Activated CD8-positive, alpha-beta memory T cell treated with anti-CD3 and anti-CD28 coated beads, Interleukin-2, amount 10 ng/mL, durations not matched to agents 7 days and 5 days (primary cell): ENCODE results near the gene TMEM218. TPM values are rescaled to one million over a fixed set of nuclear protein-coding genes. Genes with fewer than 3 reads are reported as not detected.

Experiments used
- ATAC-seq: fragments of 150-1000 bp; cut with Tn5 transposase; one replicate; pipeline ENCODE4 v1.10.0; 2021; ENCODE audit warnings: moderate library complexity
- CTCF ChIA-PET: fragments of 350-600 bp; sonication (Branson Sonifier 250); formaldehyde crosslinking; loops from one replicate; lab custom pipeline; 2021; ENCODE audit warnings: antibody characterized with exemption; lab: Charles Lee
- DNase-seq: peaks from one replicate; pipeline ENCODE4 v3.0.0-alpha.2; 2020
- H3K27ac Mint-ChIP-seq: one replicate; pipeline ENCODE4 v1.8.0; 2021; ENCODE audit warnings: mild to moderate bottlenecking, mixed read lengths
- H3K27me3 Mint-ChIP-seq: one replicate; pipeline ENCODE4 v1.8.0; 2021; ENCODE audit warnings: mixed read lengths
- H3K36me3 Mint-ChIP-seq: one replicate; pipeline ENCODE4 v1.8.0; 2021; ENCODE audit warnings: mild to moderate bottlenecking, mixed read lengths
- H3K4me1 Mint-ChIP-seq: one replicate; pipeline ENCODE4 v1.8.0; 2021; ENCODE audit warnings: mixed read lengths
- H3K4me3 Mint-ChIP-seq: one replicate; pipeline ENCODE4 v1.8.0; 2021; ENCODE audit warnings: mild to moderate bottlenecking, moderate library complexity, mixed read lengths
- H3K9me3 Mint-ChIP-seq: one replicate; pipeline ENCODE4 v1.8.0; 2022; ENCODE audit warnings: low read depth, mixed read lengths
- total RNA-seq, 2 experiments: library from RNA; stranded (reverse); gene quantifications; one replicate each; pipeline ENCODE4 v1.2.3, GENCODE V29; 2021

The TMEM218 gene
- total RNA-seq = 10 to 100 TPM; 14.1 to 16.1 TPM

DNA sequence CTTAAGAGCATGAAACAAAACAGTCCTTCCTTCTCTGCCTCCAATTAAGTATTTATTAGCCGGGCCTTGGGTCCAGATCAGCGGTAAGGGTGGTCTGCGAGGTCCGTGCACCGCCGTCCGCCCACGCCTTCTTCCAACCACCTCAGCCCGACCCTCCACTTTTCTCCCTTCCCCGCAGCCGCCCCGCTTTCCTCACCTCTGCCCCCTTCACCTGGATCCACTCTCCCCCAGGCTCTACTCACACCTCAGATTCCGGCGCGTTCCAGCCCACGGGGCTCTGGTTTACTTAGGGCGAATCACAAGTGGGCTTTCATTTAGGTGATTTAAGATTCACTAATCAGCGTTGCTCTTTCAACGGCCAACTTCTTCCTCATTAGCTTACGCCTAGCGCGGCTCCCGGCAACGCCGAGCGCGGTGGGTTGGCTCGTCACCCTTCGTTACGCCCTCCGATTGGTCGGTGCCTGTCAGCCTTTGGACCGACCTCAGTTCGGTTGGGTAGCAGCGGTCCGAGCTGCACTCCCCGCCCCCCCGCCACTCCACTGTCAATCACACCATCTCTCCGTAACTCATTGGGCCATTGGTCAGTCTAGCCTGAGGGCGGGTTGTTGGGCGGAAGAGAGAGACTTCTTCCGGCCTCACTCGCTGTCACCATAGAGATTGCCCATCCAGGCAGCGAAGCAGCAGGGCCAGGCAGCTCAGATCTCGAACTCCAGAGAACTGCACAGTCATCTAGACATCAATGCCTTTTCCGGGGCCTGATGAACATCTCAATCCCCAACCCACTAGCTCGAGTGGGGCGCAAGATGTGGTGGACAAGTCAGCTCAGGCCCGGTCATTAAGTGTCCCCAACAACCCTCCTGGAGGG, at the start of gene TMEM218:
TSS of gene TMEM218 (minus strand) at position 284 of the 865 bp plus-strand sequence. CDS start 9,385 bp downstream, outside the sequence.
- Mint-ChIP-seq H3K27me3 (peaks cover 2% of the 10 kb centered on the region), H3K4me1 (peaks cover 20% of the 10 kb centered on the region), H3K36me3 (peaks cover 5% of the 10 kb centered on the region), H3K9me3 (peaks cover 3% of the 10 kb centered on the region), H3K27ac (peak within 1 kb of the TSS; percentile 93), H3K4me3 (peak within 1 kb of the TSS; percentile 91)
- CTCF ChIA-PET = interaction anchor here (0.7 to 3.6 kb wide), 12 partner anchors 9 to 245 kb away, joined by 3 to 20 read pairs (median 5); partner anchors contain the start of gene CCDC15
- peak; percentile 99 for DNase-seq
- peak; percentile 99 for ATAC-seq

DNA sequence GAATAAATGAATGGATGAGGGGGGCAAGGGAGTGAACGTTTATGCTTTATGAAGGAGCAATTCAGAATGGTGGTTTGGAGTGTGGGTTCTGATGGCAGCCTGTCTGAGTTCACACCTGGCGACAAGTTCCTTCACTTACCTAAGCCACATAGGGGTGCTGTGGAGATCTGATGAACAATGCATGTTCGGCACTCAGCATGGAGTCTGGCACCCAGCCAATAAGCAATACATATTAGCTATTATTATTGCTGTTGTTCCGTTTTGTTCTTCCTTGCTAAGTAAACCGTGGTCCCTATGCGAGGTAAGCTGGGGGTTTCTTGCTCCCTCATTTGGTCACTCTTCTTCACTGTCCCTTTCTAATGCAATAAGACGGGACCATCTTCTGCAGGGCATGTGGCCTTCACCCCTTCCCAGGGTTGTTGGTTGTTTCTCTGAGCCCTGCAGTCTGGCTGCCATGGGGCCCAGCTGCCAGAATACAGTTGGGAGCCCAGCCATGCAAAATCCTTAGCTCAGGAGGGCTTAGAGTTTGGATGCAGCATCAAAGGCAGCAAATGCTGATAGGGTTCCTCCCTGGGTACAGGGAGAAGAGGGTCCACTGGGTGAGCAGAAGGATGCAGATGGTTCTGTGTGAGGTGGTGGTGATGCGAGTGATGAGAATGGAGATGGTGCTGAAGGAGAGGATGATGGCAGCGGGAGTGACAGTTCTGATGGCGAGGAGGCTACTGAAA, 46.7 kb upstream of the TMEM218 start:
- DNase-seq (no peak), ATAC-seq (no peak)
- Mint-ChIP-seq H3K4me3 (no peak overlapping the region), H3K36me3 (no peaks in the 10 kb centered on the region), H3K4me1 (no peaks in the 10 kb centered on the region), H3K27ac (no peak overlapping the region), H3K27me3 (peaks cover 31% of the 10 kb centered on the region), H3K9me3 (peaks cover 8% of the 10 kb centered on the region)
- CTCF ChIA-PET = no interaction called here

DNA sequence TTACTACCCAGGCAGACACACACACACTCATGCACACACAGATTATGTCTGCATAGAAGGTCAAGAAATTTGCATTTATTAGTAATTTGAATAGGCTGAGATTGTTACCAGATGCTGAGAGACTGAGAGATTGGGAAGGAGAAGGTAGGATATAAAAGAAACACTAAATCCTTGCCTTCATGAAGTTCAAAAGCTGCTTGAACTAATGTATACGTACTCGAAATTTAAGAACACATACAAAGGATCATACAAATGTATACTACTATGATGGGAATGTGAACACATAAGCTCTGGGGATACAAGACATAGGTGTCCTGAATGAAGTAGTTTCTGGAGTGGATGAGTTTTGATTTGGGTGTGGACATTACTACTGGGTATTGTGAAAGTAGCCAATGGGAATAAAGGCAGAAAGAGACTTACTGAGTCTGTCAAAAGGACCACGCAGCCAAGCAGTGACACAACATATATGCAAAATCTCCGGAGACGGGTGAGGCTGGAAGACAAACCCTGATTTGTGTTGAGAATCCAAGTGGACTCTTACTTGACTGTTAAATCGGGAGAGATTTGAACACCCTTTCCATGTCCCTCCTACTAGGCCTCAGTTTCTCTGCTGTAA, 45.8 kb upstream of the TMEM218 start:
- Mint-ChIP-seq H3K36me3 (no peaks in the 10 kb centered on the region), H3K27ac (no peak overlapping the region), H3K27me3 (peaks cover 22% of the 10 kb centered on the region), H3K4me3 (no peak overlapping the region), H3K4me1 (no peaks in the 10 kb centered on the region), H3K9me3 (peaks cover 8% of the 10 kb centered on the region)
- CTCF ChIA-PET = no interaction called here
- no peak for DNase-seq
- ATAC-seq = no peak

DNA sequence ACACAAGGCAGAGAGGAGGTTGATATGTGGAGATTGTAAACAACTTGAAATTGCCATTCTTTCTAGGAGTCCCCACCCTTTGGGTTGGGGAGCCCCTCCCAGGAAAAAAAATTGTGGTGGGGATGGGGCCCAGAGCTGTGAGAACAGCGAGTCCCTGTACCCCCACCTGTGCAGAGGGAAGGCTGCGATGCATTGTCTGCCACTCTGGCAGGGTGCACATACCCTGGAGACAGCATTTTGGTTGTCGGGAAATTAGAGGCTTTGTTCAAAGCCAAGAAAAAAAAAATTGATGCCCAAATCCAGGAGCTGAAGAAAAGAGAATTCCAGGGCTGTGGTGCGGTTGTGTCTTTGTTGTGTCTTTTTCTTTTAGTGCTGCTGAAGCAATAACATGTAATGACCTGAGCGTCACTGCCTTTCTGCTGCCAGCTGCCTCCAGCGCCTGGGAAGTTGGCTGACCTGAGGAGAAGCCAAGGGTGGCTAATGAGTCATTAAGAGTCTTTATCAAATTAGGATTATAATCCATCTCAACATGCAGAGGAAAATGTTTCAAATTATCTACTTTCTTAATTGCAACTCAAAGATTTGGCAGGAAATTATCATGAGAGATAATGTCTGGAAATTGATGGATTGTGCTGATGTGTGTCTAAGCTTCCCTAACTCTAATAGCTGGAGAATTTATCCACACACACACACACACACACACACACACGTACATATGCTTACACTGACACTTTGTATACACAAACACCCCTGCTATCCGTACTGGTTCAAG, 45.1 kb upstream of the TMEM218 start:
- H3K4me3 Mint-ChIP-seq = no peak overlapping the region
- no peak for DNase-seq
- CTCF ChIA-PET = no interaction called here

DNA sequence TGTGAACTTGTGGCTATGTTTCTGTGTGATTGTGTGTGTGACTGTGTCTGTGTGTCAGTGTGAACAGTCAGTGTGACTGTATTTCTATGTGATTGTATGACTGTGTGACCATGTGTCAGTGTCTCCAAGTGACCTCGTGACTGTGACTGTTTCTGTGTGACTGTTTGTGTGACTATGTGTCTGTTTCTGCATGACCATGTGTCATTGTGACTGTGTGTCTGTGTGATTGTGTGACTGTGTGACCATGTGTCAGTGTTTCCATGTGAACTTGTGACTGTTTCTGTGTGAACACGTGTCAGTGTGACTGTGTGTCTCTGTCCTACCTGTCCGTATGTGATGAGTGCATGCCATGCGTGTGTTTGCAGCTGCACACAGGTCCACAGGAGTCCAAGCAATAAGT, 44.3 kb upstream of the TMEM218 start:
- DNase-seq = no peak
- ATAC-seq = no peak
- no peak overlapping the region for H3K4me3 Mint-ChIP-seq
- no peak overlapping the region for H3K27ac Mint-ChIP-seq
- H3K9me3 Mint-ChIP-seq = peaks cover 8% of the 10 kb centered on the region
- no peaks in the 10 kb centered on the region for H3K36me3 Mint-ChIP-seq
- peaks cover 18% of the 10 kb centered on the region for H3K27me3 Mint-ChIP-seq
- no peaks in the 10 kb centered on the region for H3K4me1 Mint-ChIP-seq
- CTCF ChIA-PET = no interaction called here

More for the DNA sequence above, 45.1 kb upstream of the TMEM218 start:
- no peaks in the 10 kb centered on the region for H3K36me3 Mint-ChIP-seq
- no peak overlapping the region for H3K27ac Mint-ChIP-seq
- no peaks in the 10 kb centered on the region for H3K4me1 Mint-ChIP-seq
- peaks cover 8% of the 10 kb centered on the region for H3K9me3 Mint-ChIP-seq
- peaks cover 18% of the 10 kb centered on the region for H3K27me3 Mint-ChIP-seq
- ATAC-seq = no peak

DNA sequence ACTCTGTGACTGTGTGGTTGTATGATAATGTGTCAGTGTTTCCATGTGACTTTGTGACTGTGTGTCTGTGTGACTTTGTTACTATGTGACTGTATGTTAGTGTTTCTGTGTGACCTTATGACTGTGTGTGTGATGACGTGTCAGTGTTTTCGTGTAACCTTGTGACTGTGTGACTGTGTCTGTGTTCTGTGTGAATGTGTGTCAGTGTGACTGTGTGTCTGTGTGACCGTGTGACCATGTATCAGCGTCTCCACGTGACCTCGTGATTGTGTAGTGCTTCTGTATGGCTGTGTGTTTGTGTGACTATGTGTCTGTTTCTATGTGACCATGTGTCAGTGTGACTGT, 43.6 kb upstream of the TMEM218 start:
- H3K27me3 Mint-ChIP-seq = peaks cover 11% of the 10 kb centered on the region
- H3K36me3 Mint-ChIP-seq = no peaks in the 10 kb centered on the region
- DNase-seq (no peak), ATAC-seq (no peak)
- CTCF ChIA-PET = interaction anchor here (1.2 to 1.4 kb wide), 2 partner anchors 9 to 13 kb away, joined by 3 to 4 read pairs; no protein-coding TSS in a partner anchor
- no peak overlapping the region for H3K27ac Mint-ChIP-seq
- no peak overlapping the region for H3K4me3 Mint-ChIP-seq
- no peaks in the 10 kb centered on the region for H3K4me1 Mint-ChIP-seq
- H3K9me3 Mint-ChIP-seq = peaks cover 8% of the 10 kb centered on the region

DNA sequence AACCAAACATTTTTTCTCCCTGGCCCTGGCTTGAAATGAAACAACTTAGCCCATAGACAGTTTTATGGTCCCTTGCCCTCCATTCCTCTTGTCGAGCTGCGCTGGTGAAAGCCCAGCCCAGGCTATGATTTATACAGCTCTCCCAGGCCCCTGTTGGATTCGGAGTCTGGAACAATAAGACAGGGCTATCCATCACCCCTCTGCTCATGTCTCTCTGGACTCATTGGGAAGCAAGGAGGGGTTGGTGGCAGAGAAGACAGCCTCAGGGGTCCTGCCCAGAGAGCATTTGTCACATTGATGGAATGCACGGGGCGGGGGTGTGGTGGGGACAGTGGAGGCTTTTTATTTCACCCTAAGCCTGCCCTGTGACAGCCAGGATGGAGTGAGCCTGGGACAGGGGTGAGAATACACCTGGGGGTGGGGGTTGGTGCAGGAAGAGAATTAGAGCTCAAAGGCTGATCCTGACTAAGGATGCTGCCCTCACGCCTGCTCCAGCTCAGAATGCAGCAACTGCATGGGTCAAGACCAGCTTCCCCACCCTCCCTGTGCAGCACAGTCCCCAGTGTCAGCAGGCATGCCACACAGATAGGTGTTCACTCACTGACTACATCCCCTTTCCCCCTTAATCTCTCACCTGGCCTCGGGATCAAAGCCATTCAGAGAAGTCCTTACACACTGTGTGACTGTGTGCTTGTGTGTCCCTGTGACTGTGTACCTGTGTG, 43.1 kb upstream of the TMEM218 start:
- CTCF ChIA-PET = interaction anchor here (1.2 to 1.4 kb wide), 2 partner anchors 9 to 12 kb away, joined by 3 to 4 read pairs; no protein-coding TSS in a partner anchor
- peaks cover 8% of the 10 kb centered on the region for H3K9me3 Mint-ChIP-seq
- H3K27ac Mint-ChIP-seq = no peak overlapping the region
- no peaks in the 10 kb centered on the region for H3K4me1 Mint-ChIP-seq
- no peak overlapping the region for H3K4me3 Mint-ChIP-seq
- ATAC-seq (no peak), DNase-seq (no peak)
- H3K36me3 Mint-ChIP-seq = no peaks in the 10 kb centered on the region
- H3K27me3 Mint-ChIP-seq = peaks cover 9% of the 10 kb centered on the region

DNA sequence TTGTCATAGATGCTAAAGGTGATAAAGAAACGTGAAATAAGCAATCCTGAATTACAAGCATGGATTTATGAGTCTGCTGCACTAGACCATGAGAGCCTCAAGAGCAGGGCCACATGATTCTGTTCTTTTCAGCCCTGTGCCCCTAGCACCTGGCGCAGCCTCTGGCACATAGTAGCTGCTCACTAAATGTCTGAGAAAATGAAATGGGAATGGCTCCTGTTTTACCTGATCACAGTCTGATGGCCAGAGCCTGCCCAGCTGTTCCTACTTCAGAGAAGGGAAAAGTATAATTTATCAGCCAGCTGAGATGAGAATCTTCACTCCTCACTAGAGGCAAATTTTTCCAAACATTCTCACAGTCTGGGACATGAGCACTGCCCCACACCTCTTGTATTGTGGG, 42.4 kb upstream of the TMEM218 start:
- CTCF ChIA-PET = interaction anchor here (1.4 kb wide), 1 partner anchor 10 kb away, joined by 3 read pairs; no protein-coding TSS in a partner anchor
- H3K27ac Mint-ChIP-seq = no peak overlapping the region
- no peak overlapping the region for H3K4me3 Mint-ChIP-seq
- no peaks in the 10 kb centered on the region for H3K4me1 Mint-ChIP-seq
- peaks cover 12% of the 10 kb centered on the region for H3K27me3 Mint-ChIP-seq
- H3K9me3 Mint-ChIP-seq = peaks cover 8% of the 10 kb centered on the region
- H3K36me3 Mint-ChIP-seq = no peaks in the 10 kb centered on the region
- ATAC-seq = no peak
- DNase-seq = no peak

DNA sequence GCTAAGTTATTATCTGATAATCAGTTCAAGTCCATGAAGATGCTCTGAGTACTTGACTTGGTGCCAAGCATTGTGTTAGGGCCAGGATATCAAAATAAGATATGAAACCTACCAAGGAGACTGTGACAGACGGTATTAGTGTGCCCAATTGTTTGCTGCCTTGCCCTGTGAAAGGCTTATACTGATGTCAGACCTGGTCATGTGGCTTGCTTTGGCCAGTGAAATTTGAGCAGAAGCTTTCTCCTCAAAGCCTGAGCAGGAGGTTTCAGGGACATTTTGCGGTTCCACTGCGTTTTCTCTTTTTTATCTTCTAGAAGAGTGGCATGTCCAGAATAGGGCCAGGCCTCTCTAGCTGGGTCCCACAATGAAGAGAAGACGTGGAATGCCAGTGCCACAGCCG, 37.3 kb upstream of the TMEM218 start:
- H3K36me3 Mint-ChIP-seq = no peaks in the 10 kb centered on the region
- H3K9me3 Mint-ChIP-seq = no peaks in the 10 kb centered on the region
- H3K4me1 Mint-ChIP-seq = no peaks in the 10 kb centered on the region
- no peak overlapping the region for H3K27ac Mint-ChIP-seq
- H3K27me3 Mint-ChIP-seq = peaks cover 12% of the 10 kb centered on the region
- ATAC-seq (no peak), DNase-seq (peak; percentile 33)
- CTCF ChIA-PET = interaction anchor here (1.2 kb wide), 1 partner anchor 215 kb away, joined by 4 read pairs; no protein-coding TSS in a partner anchor
- H3K4me3 Mint-ChIP-seq = no peak overlapping the region

DNA sequence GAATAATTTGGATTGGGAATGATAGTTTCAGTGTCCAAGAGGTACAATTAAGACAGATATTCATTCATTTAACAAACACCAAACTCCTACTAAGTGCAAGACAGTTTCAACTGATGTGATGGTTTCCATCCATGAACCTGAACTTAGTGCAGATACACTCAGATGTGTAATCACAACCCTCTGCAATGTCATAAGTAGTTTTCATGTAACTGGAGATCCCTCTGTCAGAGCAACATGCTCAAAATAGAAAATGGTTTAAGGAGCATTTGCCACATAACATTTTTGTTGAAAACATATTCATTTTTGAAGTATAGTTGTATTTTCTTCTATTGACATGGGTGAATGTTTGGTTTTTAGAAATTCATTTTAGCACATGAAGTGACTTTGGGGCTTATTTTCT, 36.6 kb upstream of the TMEM218 start:
- CTCF ChIA-PET = no interaction called here

DNA sequence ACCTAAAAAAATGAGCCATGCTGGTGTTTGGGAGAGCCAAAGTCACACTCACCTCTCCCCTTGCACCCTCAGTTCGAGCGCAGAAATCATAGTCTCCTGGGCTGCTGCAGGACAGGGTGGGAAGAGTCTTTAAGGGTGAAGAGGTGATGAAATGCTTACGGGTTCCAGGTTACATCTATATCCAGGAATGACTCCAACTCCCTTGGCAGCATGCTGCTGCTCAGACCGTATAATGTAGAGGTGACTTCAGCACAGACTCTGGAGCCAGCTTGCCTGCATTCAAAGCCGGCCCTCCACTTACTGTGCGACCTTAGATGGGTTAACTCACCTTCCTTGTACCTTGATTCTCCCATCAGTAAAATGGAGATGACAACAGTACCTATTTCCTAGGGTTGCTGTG, 35.9 kb upstream of the TMEM218 start:
- CTCF ChIA-PET = no interaction called here

More for the DNA sequence above, 36.6 kb upstream of the TMEM218 start:
- no peak for ATAC-seq
- Mint-ChIP-seq H3K9me3 (no peaks in the 10 kb centered on the region), H3K4me1 (no peaks in the 10 kb centered on the region), H3K27ac (no peak overlapping the region), H3K4me3 (no peak overlapping the region), H3K27me3 (peaks cover 13% of the 10 kb centered on the region), H3K36me3 (no peaks in the 10 kb centered on the region)
- no peak for DNase-seq

DNA sequence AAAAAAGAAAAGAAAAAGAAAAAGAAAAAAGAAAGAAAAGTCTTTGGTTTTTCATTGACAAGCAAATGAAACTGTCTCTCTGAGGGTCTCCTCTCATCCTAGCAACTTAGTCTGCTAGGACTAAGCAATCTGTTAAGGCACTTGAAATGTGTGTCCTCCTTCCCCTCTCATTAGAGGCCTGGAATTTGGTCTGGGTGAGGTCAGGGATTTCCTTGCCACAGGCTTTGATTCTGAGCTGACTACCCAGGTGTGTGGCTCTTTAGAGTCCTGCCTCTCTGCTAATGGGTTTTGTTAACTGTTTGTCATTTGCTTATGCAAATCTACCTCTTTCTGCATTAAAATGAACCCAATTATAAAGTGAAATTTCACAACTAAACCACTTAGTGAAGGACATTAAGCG, 34.8 kb upstream of the TMEM218 start:
- no peaks in the 10 kb centered on the region for H3K4me1 Mint-ChIP-seq
- CTCF ChIA-PET = no interaction called here
- peaks cover 15% of the 10 kb centered on the region for H3K27me3 Mint-ChIP-seq
- no peak for ATAC-seq
- no peak for DNase-seq
- no peaks in the 10 kb centered on the region for H3K9me3 Mint-ChIP-seq
- no peak overlapping the region for H3K4me3 Mint-ChIP-seq
- no peak overlapping the region for H3K27ac Mint-ChIP-seq
- no peaks in the 10 kb centered on the region for H3K36me3 Mint-ChIP-seq

More for the DNA sequence above, 35.9 kb upstream of the TMEM218 start:
- H3K36me3 Mint-ChIP-seq = no peaks in the 10 kb centered on the region
- H3K9me3 Mint-ChIP-seq = no peaks in the 10 kb centered on the region
- no peak for ATAC-seq
- H3K27me3 Mint-ChIP-seq = peaks cover 13% of the 10 kb centered on the region
- no peak for DNase-seq
- no peak overlapping the region for H3K27ac Mint-ChIP-seq
- H3K4me3 Mint-ChIP-seq = no peak overlapping the region
- H3K4me1 Mint-ChIP-seq = no peaks in the 10 kb centered on the region
